Fibroblast of pulmonary artery (primary cell): ENCODE results near the gene COPG2.
"Not testable (repeated sequence)": the region's sequence is repeated elsewhere in the genome, so short reads cannot be mapped to it uniquely, and the experiment has no call there.

Experiments used
- DNase-seq: peaks from one replicate; pipeline ENCODE4 v3.0.0-alpha.2; 2010; ENCODE audit warnings: low read depth
- H3K4me3 ChIP-seq: replicated peaks from 2 replicates; pipeline ENCODE4 v1.5.1; 2011; ENCODE audit warnings: low read depth, mild to moderate bottlenecking, control low read depth, low read length, moderate library complexity
- TF ChIP-seq, protein P1 (sequence below): IDR thresholded peaks from 2 replicates; pipeline ENCODE4 v1.5.1; 2011; ENCODE audit warnings: mild to moderate bottlenecking, control low read depth, low read length, inconsistent platforms; ENCODE audit errors: missing control alignments

The COPG2 gene

DNA sequence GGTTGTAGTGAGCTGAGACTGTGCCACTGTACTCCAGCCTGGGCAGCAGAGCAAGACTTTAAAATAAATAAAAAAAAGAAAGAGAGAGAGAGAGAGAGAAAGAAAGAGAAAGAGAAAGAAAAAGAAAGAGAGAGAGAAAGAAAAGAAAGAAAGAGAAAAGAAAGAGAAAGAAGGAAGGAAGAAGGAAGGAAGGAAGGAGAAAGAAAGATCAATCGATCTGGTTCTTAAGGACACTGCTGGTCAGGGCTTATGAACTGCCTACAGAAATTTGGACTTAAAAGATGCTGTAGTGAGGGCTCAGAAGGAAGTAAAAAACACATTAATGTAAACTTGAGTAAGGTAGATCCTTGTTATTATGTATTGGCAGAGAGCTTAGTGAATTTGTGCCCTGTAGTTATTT lies 62.4 kb downstream of the COPG2 start:
- no peak for DNase-seq
- TF ChIP-seq, protein P1, sequence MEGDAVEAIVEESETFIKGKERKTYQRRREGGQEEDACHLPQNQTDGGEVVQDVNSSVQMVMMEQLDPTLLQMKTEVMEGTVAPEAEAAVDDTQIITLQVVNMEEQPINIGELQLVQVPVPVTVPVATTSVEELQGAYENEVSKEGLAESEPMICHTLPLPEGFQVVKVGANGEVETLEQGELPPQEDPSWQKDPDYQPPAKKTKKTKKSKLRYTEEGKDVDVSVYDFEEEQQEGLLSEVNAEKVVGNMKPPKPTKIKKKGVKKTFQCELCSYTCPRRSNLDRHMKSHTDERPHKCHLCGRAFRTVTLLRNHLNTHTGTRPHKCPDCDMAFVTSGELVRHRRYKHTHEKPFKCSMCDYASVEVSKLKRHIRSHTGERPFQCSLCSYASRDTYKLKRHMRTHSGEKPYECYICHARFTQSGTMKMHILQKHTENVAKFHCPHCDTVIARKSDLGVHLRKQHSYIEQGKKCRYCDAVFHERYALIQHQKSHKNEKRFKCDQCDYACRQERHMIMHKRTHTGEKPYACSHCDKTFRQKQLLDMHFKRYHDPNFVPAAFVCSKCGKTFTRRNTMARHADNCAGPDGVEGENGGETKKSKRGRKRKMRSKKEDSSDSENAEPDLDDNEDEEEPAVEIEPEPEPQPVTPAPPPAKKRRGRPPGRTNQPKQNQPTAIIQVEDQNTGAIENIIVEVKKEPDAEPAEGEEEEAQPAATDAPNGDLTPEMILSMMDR: no peak
- H3K4me3 ChIP-seq: no peak overlapping the region

DNA sequence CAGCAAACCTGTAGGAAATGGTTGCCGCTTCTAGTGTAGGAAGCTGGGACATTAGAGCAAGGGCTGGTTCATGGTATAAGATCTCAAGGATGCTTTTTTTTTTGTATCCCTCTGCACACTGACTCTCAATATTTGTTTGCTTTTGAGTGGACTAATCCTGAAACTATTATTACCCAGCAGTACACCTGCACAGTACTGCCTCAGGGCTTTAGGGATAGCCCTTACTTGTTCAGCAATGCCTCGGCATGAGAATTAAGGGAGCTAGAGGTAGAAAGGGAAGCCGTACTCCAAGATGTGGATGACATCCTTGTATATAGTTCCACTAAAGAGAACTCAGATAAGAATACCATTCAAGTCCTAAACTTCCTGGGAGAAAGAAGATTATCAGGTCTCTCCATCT lies 70.5 kb downstream of the COPG2 start:
- no peak for DNase-seq
- no peak overlapping the region for H3K4me3 ChIP-seq
- TF ChIP-seq, protein P1: no peak

DNA sequence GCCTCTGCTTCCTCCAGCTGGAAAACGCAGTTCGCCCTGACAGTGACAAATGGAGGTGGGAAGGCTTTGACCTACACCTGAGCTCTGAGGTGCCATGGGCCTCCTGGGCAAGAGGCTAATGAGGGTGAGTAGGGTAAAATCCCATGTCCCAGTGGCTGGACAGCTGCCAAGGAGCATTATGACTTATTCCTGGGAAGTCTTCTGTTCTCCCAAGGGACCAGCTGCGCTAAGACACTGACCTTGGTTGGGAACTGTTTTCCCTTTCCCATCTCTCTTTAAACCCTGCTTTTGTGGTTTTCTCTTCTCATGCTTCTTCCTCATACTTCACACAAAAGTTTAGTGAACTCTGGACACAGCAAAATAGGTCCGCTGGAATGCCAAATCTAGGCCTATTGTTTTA lies 72.6 kb downstream of the COPG2 start:
- DNase-seq: peak; percentile 3
- TF ChIP-seq, protein P1: no peak
- no peak overlapping the region for H3K4me3 ChIP-seq

DNA sequence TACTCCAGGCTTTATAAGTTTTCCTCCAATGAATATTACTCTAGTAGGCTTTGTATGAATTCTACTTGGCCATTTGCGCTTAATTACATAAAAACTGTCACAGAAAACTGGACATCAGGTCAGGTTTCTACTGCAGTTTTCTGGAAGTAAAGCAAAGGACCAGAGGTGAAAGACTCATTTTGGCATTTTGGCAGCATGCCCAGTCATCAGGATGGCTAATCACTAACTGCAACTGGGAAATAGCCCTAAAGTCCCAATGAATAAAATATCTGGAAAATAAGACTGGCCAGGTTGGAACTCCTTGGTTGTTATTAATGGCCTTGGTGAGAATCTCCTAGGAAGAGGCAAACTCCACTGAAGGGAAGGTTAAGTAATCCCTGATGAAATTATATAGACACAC lies 75.5 kb downstream of the COPG2 start:
- DNase-seq: peak; percentile 3
- TF ChIP-seq, protein P1: no peak
- H3K4me3 ChIP-seq: no peak overlapping the region

DNA sequence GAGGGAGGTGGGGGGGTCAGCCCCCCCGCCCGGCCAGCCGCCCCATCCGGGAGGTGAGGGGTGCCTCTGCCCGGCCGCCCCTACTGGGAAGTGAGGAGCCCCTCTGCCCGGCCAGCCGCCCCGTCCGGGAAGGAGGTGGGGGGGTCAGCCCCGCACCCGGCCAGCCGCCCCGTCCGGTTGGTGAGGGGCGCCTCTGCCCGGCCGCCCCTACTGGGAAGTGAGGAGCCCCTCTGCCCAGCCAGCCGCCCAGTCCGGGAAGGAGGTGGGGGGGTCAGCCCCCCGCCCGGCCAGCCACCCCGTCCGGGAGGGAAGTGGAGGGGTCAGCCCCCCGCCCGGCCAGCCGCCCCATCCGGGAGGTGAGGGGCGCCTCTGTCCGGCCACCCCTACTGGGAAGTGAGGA lies 77.1 kb downstream of the COPG2 start:
- H3K4me3 ChIP-seq, DNase-seq: not testable (repeated sequence)

DNA sequence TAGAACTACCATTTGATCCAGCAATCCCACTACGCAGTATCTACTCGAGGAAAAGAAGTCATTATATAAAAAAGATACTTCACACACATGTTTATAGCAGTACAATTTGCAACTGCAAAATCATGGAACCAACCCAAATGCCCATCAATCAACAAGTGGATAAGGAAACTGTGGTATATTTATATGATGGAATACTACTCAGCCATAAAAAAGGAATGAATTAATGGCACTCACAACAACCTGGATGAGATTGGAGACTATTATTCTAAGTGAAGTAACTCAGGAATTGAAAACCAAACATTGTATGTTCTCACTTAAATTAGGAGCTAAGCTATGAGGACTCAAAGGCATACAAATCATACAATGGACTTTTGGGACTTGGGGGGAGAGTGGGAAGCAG lies 82.6 kb downstream of the COPG2 start:
- H3K4me3 ChIP-seq, DNase-seq: not testable (repeated sequence)

DNA sequence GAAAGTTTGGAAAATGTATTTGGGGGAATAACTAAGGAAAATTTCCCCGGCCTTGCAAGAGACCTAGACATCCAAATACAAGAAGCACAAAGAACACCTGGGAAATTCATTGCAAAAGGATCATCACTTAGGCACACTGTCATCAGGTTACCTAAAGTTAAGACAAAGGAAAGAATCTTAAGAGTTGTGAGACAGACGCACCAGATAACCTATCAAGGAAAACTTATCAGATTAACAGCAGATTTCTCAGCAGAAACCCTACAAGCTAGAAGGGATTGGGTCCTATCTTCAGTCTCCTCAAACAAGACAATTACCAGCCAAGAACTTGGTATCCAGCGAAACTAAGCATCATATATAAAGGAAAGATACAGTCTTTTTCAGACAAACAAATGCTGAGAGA lies 93.4 kb downstream of the COPG2 start:
- DNase-seq, H3K4me3 ChIP-seq: not testable (repeated sequence)

DNA sequence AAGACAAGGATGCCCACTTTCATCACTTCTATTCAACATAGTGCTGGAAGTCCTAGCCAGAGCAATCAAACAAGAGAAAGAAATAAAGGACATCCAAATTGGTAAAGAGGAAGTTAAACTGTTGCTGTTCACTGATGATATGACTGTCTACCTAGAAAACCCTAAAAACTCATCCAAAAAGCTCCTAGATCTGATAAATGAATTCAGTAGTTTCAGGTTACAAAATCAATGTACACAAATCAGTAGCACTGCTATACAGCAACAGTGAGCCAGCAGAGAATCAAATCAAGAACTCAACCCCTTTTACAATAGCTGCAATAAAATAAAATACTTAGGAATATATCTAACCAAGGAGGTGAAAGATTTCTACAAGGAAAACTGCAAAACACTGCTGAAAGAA lies 98.4 kb downstream of the COPG2 start:
- H3K4me3 ChIP-seq: not testable (repeated sequence)

DNA sequence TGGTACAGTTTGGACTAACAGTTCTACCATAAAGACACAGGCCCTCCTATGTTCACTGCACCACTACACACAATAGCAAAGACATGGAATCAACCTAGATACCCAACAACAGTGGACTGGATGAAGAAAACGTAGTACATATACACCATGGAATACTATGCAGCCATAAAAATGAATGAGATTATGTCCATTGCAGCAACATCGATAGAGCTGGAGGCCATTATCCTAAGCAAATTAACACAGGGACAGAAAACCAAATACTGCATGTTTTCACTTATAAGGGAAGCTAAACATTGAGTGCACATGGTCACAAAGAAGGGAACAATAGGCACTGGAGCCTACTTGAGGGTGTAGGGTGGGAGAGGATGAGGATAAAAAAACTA lies 101.7 kb downstream of the COPG2 start:
- no peak for DNase-seq
- H3K4me3 ChIP-seq: no peak overlapping the region
- TF ChIP-seq, protein P1: no peak

More for the DNA sequence above, 98.4 kb downstream of the COPG2 start:
- not testable (repeated sequence) for DNase-seq
